Measurements from ENCODE around the gene DLGAP4.

DLGAP4 gene

DNA sequence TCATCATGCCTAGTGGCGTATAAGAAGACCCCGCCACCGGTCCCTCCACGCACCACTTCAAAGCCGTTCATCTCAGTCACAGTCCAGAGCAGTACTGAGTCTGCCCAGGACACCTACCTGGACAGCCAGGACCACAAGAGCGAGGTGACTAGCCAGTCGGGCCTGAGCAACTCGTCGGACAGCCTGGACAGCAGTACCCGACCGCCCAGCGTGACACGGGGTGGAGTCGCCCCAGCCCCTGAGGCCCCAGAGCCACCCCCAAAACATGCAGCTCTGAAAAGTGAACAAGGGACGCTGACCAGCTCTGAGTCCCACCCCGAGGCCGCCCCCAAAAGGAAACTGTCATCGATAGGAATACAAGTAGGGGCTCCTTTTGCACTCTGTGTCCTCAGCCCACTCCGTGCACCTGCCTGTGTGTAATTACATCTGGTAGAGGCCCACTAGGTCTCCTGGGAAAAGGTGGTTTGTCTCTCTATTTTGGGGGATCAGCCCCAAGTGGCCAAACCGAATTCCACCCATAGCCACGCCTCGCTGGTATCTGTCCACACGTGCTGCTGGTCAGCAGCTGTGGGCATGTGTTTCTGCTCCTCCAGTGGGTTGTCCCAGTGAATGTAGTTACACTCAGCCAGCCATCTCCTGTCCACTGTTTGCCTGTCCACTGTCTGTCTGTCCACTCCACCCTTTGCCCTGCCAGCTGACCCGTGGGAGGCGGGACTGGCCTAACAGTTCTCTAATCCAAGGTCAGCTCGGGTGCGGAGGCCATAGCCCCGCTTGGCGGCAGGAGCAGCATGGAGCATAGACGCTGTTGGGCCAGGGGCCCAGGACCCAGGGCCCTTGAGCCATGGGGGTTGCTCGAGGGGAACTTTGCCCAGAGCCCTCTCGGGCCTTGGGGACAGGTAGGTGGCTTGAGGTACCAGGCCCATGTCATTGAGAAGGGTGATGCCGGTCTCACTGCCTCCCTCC lies 190.8 kb downstream of the DLGAP4 start:
- no peak for DNase-seq (ENCODE audit: low spot score)
- TF ChIP-seq, protein P1, sequence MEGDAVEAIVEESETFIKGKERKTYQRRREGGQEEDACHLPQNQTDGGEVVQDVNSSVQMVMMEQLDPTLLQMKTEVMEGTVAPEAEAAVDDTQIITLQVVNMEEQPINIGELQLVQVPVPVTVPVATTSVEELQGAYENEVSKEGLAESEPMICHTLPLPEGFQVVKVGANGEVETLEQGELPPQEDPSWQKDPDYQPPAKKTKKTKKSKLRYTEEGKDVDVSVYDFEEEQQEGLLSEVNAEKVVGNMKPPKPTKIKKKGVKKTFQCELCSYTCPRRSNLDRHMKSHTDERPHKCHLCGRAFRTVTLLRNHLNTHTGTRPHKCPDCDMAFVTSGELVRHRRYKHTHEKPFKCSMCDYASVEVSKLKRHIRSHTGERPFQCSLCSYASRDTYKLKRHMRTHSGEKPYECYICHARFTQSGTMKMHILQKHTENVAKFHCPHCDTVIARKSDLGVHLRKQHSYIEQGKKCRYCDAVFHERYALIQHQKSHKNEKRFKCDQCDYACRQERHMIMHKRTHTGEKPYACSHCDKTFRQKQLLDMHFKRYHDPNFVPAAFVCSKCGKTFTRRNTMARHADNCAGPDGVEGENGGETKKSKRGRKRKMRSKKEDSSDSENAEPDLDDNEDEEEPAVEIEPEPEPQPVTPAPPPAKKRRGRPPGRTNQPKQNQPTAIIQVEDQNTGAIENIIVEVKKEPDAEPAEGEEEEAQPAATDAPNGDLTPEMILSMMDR (IDR thresholded peaks at IDR 0.05; ENCODE audit: extremely low read depth, missing control alignments) = no peak

DNA sequence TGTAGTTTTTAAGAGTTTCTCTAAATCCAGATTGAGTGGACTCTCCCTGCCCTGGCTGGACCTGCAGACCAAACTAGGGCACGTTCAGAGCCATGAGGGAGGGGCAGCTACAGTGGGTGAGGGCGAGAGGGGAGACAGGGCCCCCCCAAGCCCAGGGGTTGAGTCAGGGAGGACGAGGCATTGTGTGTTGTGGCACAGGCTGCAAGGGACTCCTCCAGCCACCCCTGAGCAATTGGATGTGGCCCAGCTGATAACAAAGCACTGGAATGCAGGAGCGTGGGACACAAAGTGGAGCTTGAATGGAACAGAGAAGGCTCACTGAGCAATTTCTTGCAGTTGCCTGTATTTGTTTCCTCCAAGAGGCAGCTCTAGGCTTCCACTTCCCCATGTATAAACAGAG lies 191.7 kb downstream of the DLGAP4 start:
- DNase-seq (ENCODE audit: low spot score) = no peak

DNA sequence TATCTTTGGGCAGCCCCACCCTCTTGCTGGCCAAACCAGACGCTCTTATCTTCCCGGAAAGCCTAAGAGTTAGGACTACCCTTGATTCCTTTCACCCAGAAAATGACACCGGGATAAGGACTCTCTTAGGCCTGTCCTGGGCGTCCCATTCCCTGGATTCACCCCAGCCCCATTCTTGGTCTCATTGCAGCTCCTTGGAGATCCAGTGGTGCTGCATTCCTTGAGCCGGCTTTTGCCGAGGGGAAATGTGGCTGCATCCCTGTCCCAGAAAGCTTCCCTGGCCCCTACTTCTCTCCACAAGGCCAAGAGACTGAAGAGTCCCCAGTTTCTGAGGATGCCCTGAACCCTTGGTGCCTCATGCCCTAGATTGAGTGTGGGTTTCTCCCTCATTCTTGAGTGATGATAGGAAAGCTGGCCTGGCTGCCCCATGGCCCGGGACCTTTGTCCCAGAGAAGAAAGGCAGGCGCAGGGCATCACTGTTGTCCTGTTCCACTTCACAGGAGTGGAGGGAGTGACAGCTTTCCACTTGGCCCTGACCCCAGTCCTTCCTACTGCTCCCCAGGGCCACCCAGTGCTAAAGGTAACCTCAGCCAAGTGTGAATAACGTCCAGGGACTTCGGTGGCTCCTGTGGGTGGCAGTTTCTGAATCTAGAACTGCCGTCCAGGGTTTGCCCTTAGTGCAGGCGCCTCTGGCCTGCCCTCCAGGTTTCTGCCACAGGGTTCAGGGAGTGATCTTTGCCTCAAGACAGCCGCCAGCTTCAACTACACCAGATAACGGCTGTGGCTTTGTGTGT lies 192.4 kb downstream of the DLGAP4 start:
- TF ChIP-seq, protein P1 (IDR thresholded peaks at IDR 0.05; ENCODE audit: extremely low read depth, missing control alignments) = no peak
- DNase-seq (ENCODE audit: low spot score) = no peak

More for the DNA sequence above, 191.7 kb downstream of the DLGAP4 start:
- TF ChIP-seq, protein P1 (IDR thresholded peaks at IDR 0.05; ENCODE audit: extremely low read depth, missing control alignments) = no peak

DNA sequence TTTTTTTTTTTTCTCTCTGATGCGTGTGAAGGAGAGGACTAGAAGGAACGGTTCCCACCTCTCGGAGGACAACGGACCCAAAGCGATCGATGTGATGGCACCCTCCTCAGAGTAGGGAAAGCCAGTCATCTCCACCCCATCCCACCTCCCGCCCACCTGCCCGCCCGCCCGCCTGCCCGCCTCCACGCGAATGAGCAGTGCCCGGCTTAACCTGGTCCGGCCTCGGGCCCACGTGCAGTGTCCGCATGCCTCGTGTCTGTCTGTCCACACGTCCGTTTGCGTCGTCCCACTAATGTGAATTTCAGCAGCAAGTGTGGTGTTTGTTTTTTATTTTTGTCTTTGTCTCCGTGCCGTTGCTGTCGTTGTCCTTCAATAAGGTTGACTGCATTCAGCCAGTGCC lies 193.1 kb downstream of the DLGAP4 start:
- TF ChIP-seq, protein P1 (IDR thresholded peaks at IDR 0.05; ENCODE audit: extremely low read depth, missing control alignments) = no peak
- no peak for DNase-seq (ENCODE audit: low spot score)

DNA sequence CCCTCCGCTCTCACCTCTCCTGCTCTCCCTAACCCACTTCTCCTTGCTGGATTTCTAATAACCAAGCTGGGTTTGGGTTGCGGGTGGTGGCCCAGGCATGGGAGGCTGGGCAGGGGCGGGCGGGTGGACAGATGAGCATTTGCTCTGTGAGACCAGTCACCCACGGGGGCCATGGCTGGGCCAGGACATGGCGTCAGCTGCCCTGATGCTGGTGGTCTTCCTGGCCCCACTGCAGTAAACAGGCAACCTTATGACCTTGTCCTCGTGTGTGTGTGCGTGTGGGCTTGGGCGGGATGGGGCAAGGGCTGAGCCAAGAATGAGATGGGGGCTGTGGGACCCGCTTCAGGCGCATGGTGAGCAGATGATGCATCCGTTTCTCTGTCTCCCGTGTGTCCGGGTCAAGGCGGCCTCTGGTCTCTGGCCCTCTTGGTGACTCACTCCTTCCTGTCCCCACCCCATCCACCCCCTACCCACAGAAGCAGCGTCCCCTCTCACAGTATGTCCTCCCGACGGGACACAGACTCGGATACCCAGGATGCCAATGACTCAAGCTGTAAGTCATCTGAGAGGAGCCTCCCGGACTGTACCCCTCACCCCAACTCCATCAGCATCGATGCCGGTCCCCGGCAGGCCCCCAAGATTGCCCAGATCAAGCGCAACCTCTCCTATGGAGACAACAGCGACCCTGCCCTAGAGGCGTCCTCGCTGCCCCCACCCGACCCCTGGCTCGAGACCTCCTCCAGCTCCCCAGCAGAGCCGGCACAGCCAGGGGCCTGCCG lies 193.8 kb downstream of the DLGAP4 start:
- TF ChIP-seq, protein P1 (IDR thresholded peaks at IDR 0.05; ENCODE audit: extremely low read depth, missing control alignments) = no peak
- no peak for DNase-seq (ENCODE audit: low spot score)

DNA sequence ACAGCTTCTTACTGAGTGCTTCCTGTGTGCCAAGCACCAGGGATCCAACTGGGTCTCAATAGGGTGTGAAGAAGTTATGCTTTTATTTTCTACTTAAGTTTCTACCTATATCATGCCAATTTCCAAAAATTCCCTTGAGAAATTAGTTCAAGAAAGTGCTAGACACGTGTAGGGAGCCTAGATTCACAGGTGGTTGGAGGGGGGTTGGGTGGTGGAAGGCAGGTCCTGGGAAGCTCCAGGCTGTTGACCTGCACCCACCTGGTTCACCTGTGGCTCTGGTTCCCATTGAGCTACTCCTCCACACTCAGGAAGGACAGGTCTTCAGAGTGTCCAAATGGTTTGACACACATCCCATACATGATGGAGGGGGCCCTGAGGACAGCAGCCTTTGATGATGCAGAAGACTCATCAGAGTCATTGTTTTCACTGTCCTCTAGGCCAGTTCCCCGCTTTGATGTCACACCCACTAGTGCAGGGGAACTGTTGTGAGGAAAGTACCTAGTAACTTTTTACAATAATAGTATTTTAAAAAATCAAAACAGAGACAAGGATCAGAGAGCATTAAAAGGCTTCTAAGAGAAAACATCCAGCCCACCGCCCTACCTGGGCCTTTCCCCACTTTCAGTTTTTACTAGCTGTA lies 195.3 kb downstream of the DLGAP4 start:
- TF ChIP-seq, protein P1 (IDR thresholded peaks at IDR 0.05; ENCODE audit: extremely low read depth, missing control alignments) = no peak
- peak; percentile 72 for DNase-seq (ENCODE audit: low spot score)
